Astrocyte (in vitro differentiated cells and primary cell): ENCODE data around the gene ACY1. TPM values are rescaled to one million over a fixed set of nuclear protein-coding genes. Genes with fewer than 3 reads are reported as not detected.

ENCODE experiments used
- DNase-seq: peaks from one replicate; pipeline ENCODE4 v3.0.0-alpha.2; 2010; ENCODE audit warnings: low read depth
- FAIRE-seq: peaks from 2 replicates; lab custom pipeline; 2011; peaks lifted over from hg19 to GRCh38; lab: Jason Lieb, UNC
- H2AFZ ChIP-seq: 2 replicates; pipeline ENCODE4 v1.6.0; 2012; ENCODE audit warnings: low read depth, low read length, inconsistent platforms
- H3K27ac ChIP-seq: 2 replicates; pipeline ENCODE4 v1.5.1; 2011; ENCODE audit warnings: low read depth, low read length, inconsistent platforms
- H3K27me3 ChIP-seq: 2 replicates; pipeline ENCODE4 v1.6.0; 2011; ENCODE audit warnings: low read length, inconsistent platforms; ENCODE audit not compliant: insufficient read depth
- H3K36me3 ChIP-seq: 2 replicates; pipeline ENCODE4 v1.5.1; 2011; ENCODE audit warnings: low read length, inconsistent platforms; ENCODE audit not compliant: insufficient read depth
- H3K4me1 ChIP-seq: 2 replicates; pipeline ENCODE4 v1.5.1; 2011; ENCODE audit warnings: low read length, inconsistent platforms; ENCODE audit not compliant: insufficient read depth
- H3K4me2 ChIP-seq: 2 replicates; pipeline ENCODE4 v1.6.0; 2012; ENCODE audit warnings: low read length, inconsistent platforms
- H3K4me3 ChIP-seq: 2 replicates; pipeline ENCODE4 v1.5.1; 2011; ENCODE audit warnings: low read depth, mild to moderate bottlenecking, low read length, inconsistent platforms; ENCODE audit not compliant: insufficient read depth
- H3K79me2 ChIP-seq: 2 replicates; pipeline ENCODE4 v1.6.0; 2012; ENCODE audit warnings: mild to moderate bottlenecking, low read length, inconsistent platforms; ENCODE audit not compliant: insufficient read depth
- H3K9ac ChIP-seq: 2 replicates; pipeline ENCODE4 v1.6.0; 2012; ENCODE audit warnings: mild to moderate bottlenecking, low read length, inconsistent platforms
- H3K9me3 ChIP-seq: 2 replicates; pipeline ENCODE4 v1.5.1; 2012; ENCODE audit warnings: low read depth, mild to moderate bottlenecking, low read length, inconsistent platforms; ENCODE audit not compliant: insufficient read depth
- H4K20me1 ChIP-seq: 2 replicates; pipeline ENCODE4 v1.6.0; 2012; ENCODE audit warnings: low read length, inconsistent platforms; ENCODE audit not compliant: insufficient read depth
- H3K27ac Mint-ChIP-seq: one replicate; pipeline ENCODE4 v1.8.0; 2021; ENCODE audit warnings: mild to moderate bottlenecking, mixed read lengths; ENCODE audit not compliant: unreplicated experiment
- H3K27me3 Mint-ChIP-seq: one replicate; pipeline ENCODE4 v1.8.0; 2021; ENCODE audit warnings: low read depth, mixed read lengths; ENCODE audit not compliant: unreplicated experiment
- H3K36me3 Mint-ChIP-seq: one replicate; pipeline ENCODE4 v1.8.0; 2021; ENCODE audit warnings: low read depth, mixed read lengths; ENCODE audit not compliant: unreplicated experiment
- H3K4me1 Mint-ChIP-seq: one replicate; pipeline ENCODE4 v1.8.0; 2021; ENCODE audit warnings: low read depth, mixed read lengths; ENCODE audit not compliant: unreplicated experiment
- H3K4me3 Mint-ChIP-seq: one replicate; pipeline ENCODE4 v1.8.0; 2021; ENCODE audit warnings: mild to moderate bottlenecking, moderate library complexity, mixed read lengths; ENCODE audit not compliant: unreplicated experiment
- H3K9me3 Mint-ChIP-seq: one replicate; pipeline ENCODE4 v1.8.0; 2021; ENCODE audit warnings: mild to moderate bottlenecking, mixed read lengths; ENCODE audit not compliant: unreplicated experiment
- EZH2 ChIP-seq: IDR thresholded peaks from 2 replicates; pipeline ENCODE4 v1.6.1; 2012; ENCODE audit warnings: mild to moderate bottlenecking, low read length, inconsistent platforms; ENCODE audit not compliant: insufficient read depth
- total RNA-seq: library from RNA; stranded (reverse); gene quantifications from 2 replicates; pipeline ENCODE4 v1.2.1, GENCODE V29; 2021
- TF ChIP-seq, protein P1 (sequence below): IDR thresholded peaks from 2 replicates; pipeline ENCODE4 v1.5.1; 2011; ENCODE audit warnings: low read depth, mild to moderate bottlenecking, inconsistent platforms, low read length, moderate library complexity; ENCODE audit not compliant: insufficient read depth

Gene ACY1
- total RNA-seq, 1 donor from 2014 or later = 16.4 TPM

DNA sequence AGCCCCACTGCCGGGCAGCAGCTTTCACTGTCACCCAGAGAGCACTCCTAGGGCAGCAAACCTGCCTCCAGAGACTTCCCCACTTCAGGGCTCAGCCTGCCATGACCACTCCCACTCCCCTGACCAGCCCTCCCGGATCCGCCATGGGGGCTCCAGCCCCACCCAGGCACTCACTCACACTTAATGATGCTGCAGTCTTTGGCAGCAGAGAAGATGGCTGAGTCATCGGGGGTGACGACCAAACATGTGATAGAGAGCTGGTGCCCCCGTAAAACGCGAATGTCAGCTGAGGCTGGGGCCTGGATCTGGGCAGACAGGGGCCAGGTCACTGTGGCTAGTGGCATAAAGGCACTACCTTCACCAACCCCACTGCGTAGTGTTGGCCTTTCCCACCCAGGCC is 46.3 kb upstream of the ACY1 start:
- H4K20me1 ChIP-seq = peaks cover 44% of the 10 kb centered on the region
- FAIRE-seq (no peak), DNase-seq (peak; percentile 16)
- Mint-ChIP-seq H3K4me1 (peaks cover 6% of the 10 kb centered on the region), H3K27ac (no peak overlapping the region), H3K9me3 (no peaks in the 10 kb centered on the region), H3K36me3 (peaks cover 22% of the 10 kb centered on the region), H3K4me3 (no peak overlapping the region), H3K27me3 (no peaks in the 10 kb centered on the region)
- peaks cover 38% of the 10 kb centered on the region for H3K79me2 ChIP-seq
- TF ChIP-seq, protein P1, sequence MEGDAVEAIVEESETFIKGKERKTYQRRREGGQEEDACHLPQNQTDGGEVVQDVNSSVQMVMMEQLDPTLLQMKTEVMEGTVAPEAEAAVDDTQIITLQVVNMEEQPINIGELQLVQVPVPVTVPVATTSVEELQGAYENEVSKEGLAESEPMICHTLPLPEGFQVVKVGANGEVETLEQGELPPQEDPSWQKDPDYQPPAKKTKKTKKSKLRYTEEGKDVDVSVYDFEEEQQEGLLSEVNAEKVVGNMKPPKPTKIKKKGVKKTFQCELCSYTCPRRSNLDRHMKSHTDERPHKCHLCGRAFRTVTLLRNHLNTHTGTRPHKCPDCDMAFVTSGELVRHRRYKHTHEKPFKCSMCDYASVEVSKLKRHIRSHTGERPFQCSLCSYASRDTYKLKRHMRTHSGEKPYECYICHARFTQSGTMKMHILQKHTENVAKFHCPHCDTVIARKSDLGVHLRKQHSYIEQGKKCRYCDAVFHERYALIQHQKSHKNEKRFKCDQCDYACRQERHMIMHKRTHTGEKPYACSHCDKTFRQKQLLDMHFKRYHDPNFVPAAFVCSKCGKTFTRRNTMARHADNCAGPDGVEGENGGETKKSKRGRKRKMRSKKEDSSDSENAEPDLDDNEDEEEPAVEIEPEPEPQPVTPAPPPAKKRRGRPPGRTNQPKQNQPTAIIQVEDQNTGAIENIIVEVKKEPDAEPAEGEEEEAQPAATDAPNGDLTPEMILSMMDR = no peak
- TF ChIP-seq EZH2 = no peak
- H3K4me1 ChIP-seq = peaks cover 14% of the 10 kb centered on the region
- H3K4me3 ChIP-seq = no peak overlapping the region
- no peak overlapping the region for H3K9ac ChIP-seq
- no peak overlapping the region for H2AFZ ChIP-seq
- H3K27me3 ChIP-seq = no peaks in the 10 kb centered on the region
- peaks cover 11% of the 10 kb centered on the region for H3K36me3 ChIP-seq
- no peak overlapping the region for H3K27ac ChIP-seq
- H3K9me3 ChIP-seq = no peaks in the 10 kb centered on the region
- no peak overlapping the region for H3K4me2 ChIP-seq

DNA sequence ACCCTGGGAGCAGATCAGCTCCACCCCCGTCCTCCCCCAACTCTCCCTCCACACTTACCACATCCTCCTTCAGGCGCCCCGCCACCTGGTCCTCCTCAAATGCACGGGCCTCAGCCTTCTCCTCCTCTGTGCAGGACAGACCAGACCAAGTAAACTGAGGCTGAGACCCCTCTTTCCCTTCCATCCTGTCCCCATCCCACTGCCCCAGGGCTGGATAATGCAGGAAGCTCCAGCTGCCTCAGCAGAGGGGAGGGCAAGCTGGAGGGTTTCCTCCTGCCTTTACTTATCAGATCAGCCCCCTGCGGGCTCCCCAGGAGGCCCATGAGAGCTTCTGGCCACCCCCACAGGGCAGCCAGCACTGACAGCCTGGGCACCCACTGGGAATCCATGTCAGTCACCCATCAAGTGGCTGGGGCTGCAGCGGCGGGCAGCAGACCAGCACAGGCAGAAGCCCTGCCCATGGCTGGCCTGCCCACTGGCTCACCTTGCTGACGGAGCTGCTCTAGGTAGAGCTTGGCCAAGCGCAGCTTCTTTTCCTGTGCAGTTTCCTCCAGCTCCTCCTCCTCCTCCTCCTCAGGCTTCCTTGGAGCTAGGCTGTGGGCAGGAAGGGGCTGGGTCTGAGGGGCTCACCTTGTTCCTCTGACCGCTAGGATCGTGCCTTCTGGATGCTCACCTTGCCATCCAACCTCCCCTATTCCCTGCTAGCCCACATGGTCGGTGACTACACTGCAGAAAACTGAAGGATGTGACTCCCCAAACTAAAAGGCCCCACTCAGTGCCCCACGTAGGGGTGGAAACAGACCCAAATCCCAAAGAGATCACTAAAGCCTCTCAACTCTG is 45.5 kb upstream of the ACY1 start:
- Mint-ChIP-seq H3K27me3 (no peaks in the 10 kb centered on the region), H3K36me3 (peaks cover 21% of the 10 kb centered on the region), H3K27ac (no peak overlapping the region), H3K4me1 (peaks cover 6% of the 10 kb centered on the region), H3K9me3 (no peaks in the 10 kb centered on the region), H3K4me3 (no peak overlapping the region)
- Histone ChIP-seq H4K20me1 (peaks cover 44% of the 10 kb centered on the region), H3K9ac (no peak overlapping the region), H3K79me2 (peaks cover 38% of the 10 kb centered on the region), H3K9me3 (no peaks in the 10 kb centered on the region), H3K4me3 (no peak overlapping the region), H3K27ac (no peak overlapping the region), H3K4me1 (peaks cover 22% of the 10 kb centered on the region), H3K4me2 (no peak overlapping the region), H2AFZ (no peak overlapping the region), H3K27me3 (no peaks in the 10 kb centered on the region), H3K36me3 (peaks cover 11% of the 10 kb centered on the region)
- TF ChIP-seq, protein P1 = no peak
- DNase-seq = no peak
- no peak for FAIRE-seq

DNA sequence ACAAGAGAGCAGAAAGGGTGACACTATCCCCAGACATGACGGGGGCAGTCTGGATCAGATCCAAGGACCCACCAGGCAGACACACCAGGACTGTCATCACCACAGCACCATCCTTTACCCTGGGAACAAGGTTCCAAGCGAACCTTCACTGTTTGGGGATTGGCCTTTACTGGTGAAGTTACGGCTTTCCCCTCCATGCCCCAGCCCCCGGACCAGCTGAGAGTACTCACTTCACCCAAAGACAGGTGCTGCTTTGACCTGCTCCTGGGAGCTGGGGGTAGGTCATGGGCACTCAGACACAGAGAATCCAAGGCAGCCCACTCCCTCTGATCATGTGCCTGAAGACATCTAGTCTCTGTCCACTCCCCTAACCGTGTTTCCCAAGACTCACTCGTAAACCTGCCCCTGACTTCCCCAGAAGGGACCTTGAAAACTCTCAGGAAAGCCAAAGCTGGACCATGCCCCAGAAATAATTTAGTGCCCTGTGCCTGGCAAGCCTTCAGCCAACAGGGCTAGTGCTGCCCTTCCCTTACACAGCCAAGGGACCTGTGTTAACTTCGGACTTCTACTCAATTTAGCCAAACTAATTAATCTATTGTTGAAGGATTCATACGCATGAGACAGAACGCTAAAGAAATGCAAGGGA is 44.4 kb upstream of the ACY1 start:
- no peak overlapping the region for H3K4me3 Mint-ChIP-seq
- Histone ChIP-seq H2AFZ (no peak overlapping the region), H4K20me1 (peaks cover 42% of the 10 kb centered on the region), H3K79me2 (peaks cover 38% of the 10 kb centered on the region), H3K9me3 (no peaks in the 10 kb centered on the region), H3K27ac (no peak overlapping the region), H3K27me3 (no peaks in the 10 kb centered on the region), H3K9ac (no peak overlapping the region), H3K4me3 (no peak overlapping the region), H3K36me3 (peaks cover 6% of the 10 kb centered on the region), H3K4me1 (peaks cover 24% of the 10 kb centered on the region), H3K4me2 (no peak overlapping the region)
- no peak for DNase-seq
- H3K36me3 Mint-ChIP-seq = peaks cover 14% of the 10 kb centered on the region
- TF ChIP-seq, protein P1 = no peak
- TF ChIP-seq EZH2 = no peak
- no peak for FAIRE-seq
- no peaks in the 10 kb centered on the region for H3K9me3 Mint-ChIP-seq
- H3K27ac Mint-ChIP-seq = no peak overlapping the region
- H3K4me1 Mint-ChIP-seq = peaks cover 6% of the 10 kb centered on the region
- H3K27me3 Mint-ChIP-seq = peaks cover 2% of the 10 kb centered on the region
